GM12872 (cell line): Measurements from ENCODE around the gene TADA2B.

Experiments
- CTCF ChIP-seq: IDR thresholded peaks from 3 replicates; pipeline ENCODE4 v1.5.1; 2011; ENCODE audit warnings: low read depth, mild to moderate bottlenecking, low read length, moderate library complexity; ENCODE audit not compliant: insufficient read depth

The TADA2B gene

GRCh38 chr4:7068883-7069282, 25.7 kb downstream of the TADA2B start:
- TF ChIP-seq CTCF = no peak

GRCh38 chr4:7070729-7071511, 27.7 kb downstream of the TADA2B start:
- TF ChIP-seq CTCF = peak; percentile 99

- TF ChIP-seq CTCF = no peak
Observed at GRCh38 chr4:7073059-7073458, 29.9 kb downstream of the TADA2B start.

- no peak for TF ChIP-seq CTCF
Observed at GRCh38 chr4:7073526-7074390, 30.6 kb downstream of the TADA2B start.

- TF ChIP-seq CTCF = no peak
Observed at GRCh38 chr4:7074426-7074825, 31.3 kb downstream of the TADA2B start.

- no peak for TF ChIP-seq CTCF
Observed at GRCh38 chr4:7075962-7076695, 33.0 kb downstream of the TADA2B start.

- no peak for TF ChIP-seq CTCF
Observed at GRCh38 chr4:7076696-7077082, 33.5 kb downstream of the TADA2B start.
